OCI-LY7 (cell line): ENCODE measurements around the gene SLFN5. TPM values are rescaled to one million over a fixed set of nuclear protein-coding genes. Genes with fewer than 3 reads are reported as not detected.

Source experiments
- BruUV-seq: library from RNA; stranded (reverse); fragments of 400-500 nt; replicated peaks from 2 replicates; lab custom pipeline; 2021; lab: Mats Ljungman, UMichigan
- CTCF ChIA-PET: fragments of 300-600 bp; sonication (Branson Sonifier 250); formaldehyde crosslinking; loops from one replicate; lab custom pipeline; 2022; ENCODE audit warnings: antibody characterized with exemption; ENCODE audit not compliant: unreplicated experiment; lab: Charles Lee
- POLR2A ChIA-PET: fragments of 300-600 bp; sonication (Branson Sonifier 250); formaldehyde crosslinking; loops from one replicate; lab custom pipeline; 2022; ENCODE audit warnings: antibody characterized with exemption; lab: Charles Lee
- DNase-seq: peaks from one replicate; pipeline ENCODE4 v3.0.0-alpha.2; 2015; ENCODE audit warnings: low spot score
- H2AFZ ChIP-seq: fragments of 200-600 bp; sonication (generic), shearing (Covaris generic); 2 replicates; pipeline ENCODE4 v1.6.1; 2014; ENCODE audit warnings: mild to moderate bottlenecking, antibody characterized with exemption, low read length, moderate library complexity
- H3K27ac ChIP-seq: fragments of 200-600 bp; sonication (generic); 2 replicates; pipeline ENCODE4 v1.5.1; 2014; ENCODE audit warnings: mixed run types, low read depth, mild to moderate bottlenecking, moderate library complexity, low read length, inconsistent platforms; ENCODE audit not compliant: poor library complexity, severe bottlenecking
- H3K36me3 ChIP-seq: fragments of 200-600 bp; sonication (generic); 2 replicates; pipeline ENCODE4 v1.6.1; 2014; ENCODE audit warnings: mild to moderate bottlenecking, antibody characterized with exemption, low read length, moderate library complexity, mixed read lengths; ENCODE audit not compliant: insufficient read depth
- H3K4me1 ChIP-seq: fragments of 200-600 bp; sonication (generic); 2 replicates; pipeline ENCODE4 v1.5.1; 2014; ENCODE audit warnings: mild to moderate bottlenecking, low read length; ENCODE audit not compliant: insufficient read depth, poor library complexity, severe bottlenecking
- H3K4me2 ChIP-seq: fragments of 200-600 bp; sonication (generic); 2 replicates; pipeline ENCODE4 v1.6.1; 2014; ENCODE audit warnings: mild to moderate bottlenecking, low read length
- H3K4me3 ChIP-seq: fragments of 200-600 bp; sonication (generic); 2 replicates; pipeline ENCODE4 v1.5.1; 2014; ENCODE audit warnings: mild to moderate bottlenecking, low read depth, low read length; ENCODE audit not compliant: poor library complexity, severe bottlenecking
- H3K79me2 ChIP-seq: fragments of 200-600 bp; sonication (generic); 2 replicates; pipeline ENCODE4 v1.6.1; 2016; ENCODE audit warnings: low read depth, mild to moderate bottlenecking, low read length, moderate library complexity, mixed read lengths; ENCODE audit not compliant: insufficient read depth
- H3K9me2 ChIP-seq: fragments of 200-600 bp; sonication (generic); 2 replicates; pipeline ENCODE4 v1.6.1; 2016; ENCODE audit warnings: mild to moderate bottlenecking, low read length, mixed read lengths; ENCODE audit not compliant: insufficient read depth
- H3K9me3 ChIP-seq: fragments of 200-600 bp; sonication (generic); 2 replicates; pipeline ENCODE4 v1.6.1; 2014; ENCODE audit warnings: mild to moderate bottlenecking, mixed run types, low read length, mixed read lengths
- H4K20me1 ChIP-seq: fragments of 200-600 bp; sonication (generic); 2 replicates; pipeline ENCODE4 v1.6.1; 2014; ENCODE audit warnings: mild to moderate bottlenecking, antibody characterized with exemption, low read length, moderate library complexity, mixed read lengths; ENCODE audit not compliant: insufficient read depth
- CTCF ChIP-seq: fragments of 200-600 bp; sonication (generic); conservative IDR thresholded peaks from 2 replicates; pipeline ENCODE4 v1.5.1; 2014; ENCODE audit warnings: mild to moderate bottlenecking, antibody characterized with exemption, low read length, moderate library complexity, mixed read lengths
- EZH2phosphoT487 ChIP-seq: fragments of 200-600 bp; sonication (generic); IDR thresholded peaks from 2 replicates; pipeline ENCODE4 v1.6.1; 2018; ENCODE audit warnings: low read depth, borderline replicate concordance, mild to moderate bottlenecking, mixed run types, antibody characterized with exemption, low read length, moderate library complexity, mixed read lengths
- intact Hi-C: fragments of 100-400 bp; cut with micrococcal nuclease; formaldehyde crosslinking; loops from one replicate; pipeline ENCODE4 v1.10.0; 2022; ENCODE audit not compliant: unreplicated experiment
- total RNA-seq, 2 experiments: library from RNA; depleted of rRNA in 1 of 2; stranded (reverse); fragments of >200 nt in 1 of 2; shearing (Covaris generic) in 1 of 2; gene quantifications; 2 replicates each; pipeline ENCODE4 v1.2.3, GENCODE V29; 2014 to 2022

Gene SLFN5
- total RNA-seq, 2 experiments from 2014 or later = 0.38 to 1.1 TPM

- BruUV-seq = no TSS peak
- intact Hi-C loops = no loop called here
- POLR2A ChIA-PET = no interaction called here
Measured at GRCh38 chr17:35293151-35293847, 50.4 kb downstream of the SLFN5 start.

DNA sequence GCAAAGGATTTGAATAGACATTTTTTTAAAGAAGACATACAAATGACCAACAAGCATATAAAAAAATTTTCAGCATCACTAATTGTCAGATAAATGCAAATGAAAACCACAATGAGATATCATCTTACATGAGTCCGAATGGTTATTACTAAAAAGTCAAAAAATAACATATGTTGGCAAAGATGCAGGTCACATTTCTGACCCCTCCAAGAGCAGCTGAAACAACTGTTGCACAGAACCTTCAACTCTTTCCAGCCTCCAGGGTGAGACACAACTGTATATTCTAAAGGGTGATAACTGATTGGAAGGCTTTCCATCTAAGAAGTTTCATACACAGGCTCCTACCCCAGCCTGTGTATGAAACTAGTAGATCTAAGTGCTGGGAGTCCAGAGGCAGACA is 51.9 kb downstream of the SLFN5 start:
- POLR2A ChIA-PET = no interaction called here

More at GRCh38 chr17:35293151-35293847, 50.4 kb downstream of the SLFN5 start:
- CTCF ChIA-PET = no interaction called here
- TF ChIP-seq EZH2phosphoT487 = no peak
- no peak for TF ChIP-seq CTCF
- H3K4me1 ChIP-seq = no peaks in the 10 kb centered on the region
- no peak for DNase-seq
- no peak overlapping the region for H3K27ac ChIP-seq
- H3K9me2 ChIP-seq = no peaks in the 10 kb centered on the region
- no peaks in the 10 kb centered on the region for H3K36me3 ChIP-seq
- no peak overlapping the region for H3K4me2 ChIP-seq
- H3K4me3 ChIP-seq = no peak overlapping the region
- no peak overlapping the region for H2AFZ ChIP-seq
- no peaks in the 10 kb centered on the region for H3K9me3 ChIP-seq
- H4K20me1 ChIP-seq = no peaks in the 10 kb centered on the region
- no peaks in the 10 kb centered on the region for H3K79me2 ChIP-seq

More for the DNA sequence above, 51.9 kb downstream of the SLFN5 start:
- no peaks in the 10 kb centered on the region for H3K79me2 ChIP-seq
- CTCF ChIA-PET = no interaction called here
- BruUV-seq = no TSS peak
- no peaks in the 10 kb centered on the region for H3K9me3 ChIP-seq
- no peak for DNase-seq
- H3K4me1 ChIP-seq = no peaks in the 10 kb centered on the region
- no peaks in the 10 kb centered on the region for H4K20me1 ChIP-seq
- H3K36me3 ChIP-seq = no peaks in the 10 kb centered on the region
- no peak overlapping the region for H2AFZ ChIP-seq
- intact Hi-C loops = no loop called here
- H3K27ac ChIP-seq = no peak overlapping the region
- H3K4me2 ChIP-seq = no peak overlapping the region
- H3K4me3 ChIP-seq = no peak overlapping the region
- H3K9me2 ChIP-seq = no peaks in the 10 kb centered on the region
- TF ChIP-seq EZH2phosphoT487 = no peak
- no peak for TF ChIP-seq CTCF
